ENCODE measurements around the gene IER5L.

DNA sequence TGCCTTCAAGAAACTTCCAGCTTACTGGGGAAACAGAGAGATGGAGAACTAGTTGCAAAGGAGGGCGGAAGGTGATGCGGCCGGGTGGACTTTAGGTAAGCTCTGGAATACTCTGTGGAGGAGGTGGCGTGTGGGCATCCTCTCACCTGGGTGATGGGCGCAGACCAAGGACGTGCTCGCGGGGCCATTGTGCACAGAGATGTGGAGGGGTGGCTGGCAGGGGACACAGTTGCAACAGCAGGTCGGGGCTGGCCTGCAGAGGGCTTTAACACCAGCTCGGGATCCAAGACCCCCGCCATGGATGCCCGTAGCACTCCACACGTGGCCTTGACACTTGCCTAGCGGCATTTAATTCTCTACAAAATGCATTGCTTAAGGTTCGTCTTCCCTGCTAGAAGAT is 26.6 kb downstream of the IER5L start:
- TF ChIP-seq, protein P1, sequence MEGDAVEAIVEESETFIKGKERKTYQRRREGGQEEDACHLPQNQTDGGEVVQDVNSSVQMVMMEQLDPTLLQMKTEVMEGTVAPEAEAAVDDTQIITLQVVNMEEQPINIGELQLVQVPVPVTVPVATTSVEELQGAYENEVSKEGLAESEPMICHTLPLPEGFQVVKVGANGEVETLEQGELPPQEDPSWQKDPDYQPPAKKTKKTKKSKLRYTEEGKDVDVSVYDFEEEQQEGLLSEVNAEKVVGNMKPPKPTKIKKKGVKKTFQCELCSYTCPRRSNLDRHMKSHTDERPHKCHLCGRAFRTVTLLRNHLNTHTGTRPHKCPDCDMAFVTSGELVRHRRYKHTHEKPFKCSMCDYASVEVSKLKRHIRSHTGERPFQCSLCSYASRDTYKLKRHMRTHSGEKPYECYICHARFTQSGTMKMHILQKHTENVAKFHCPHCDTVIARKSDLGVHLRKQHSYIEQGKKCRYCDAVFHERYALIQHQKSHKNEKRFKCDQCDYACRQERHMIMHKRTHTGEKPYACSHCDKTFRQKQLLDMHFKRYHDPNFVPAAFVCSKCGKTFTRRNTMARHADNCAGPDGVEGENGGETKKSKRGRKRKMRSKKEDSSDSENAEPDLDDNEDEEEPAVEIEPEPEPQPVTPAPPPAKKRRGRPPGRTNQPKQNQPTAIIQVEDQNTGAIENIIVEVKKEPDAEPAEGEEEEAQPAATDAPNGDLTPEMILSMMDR (conservative IDR thresholded peaks at IDR 0.05) = no peak
- no peak for TF ChIP-seq ZFX (IDR thresholded peaks at IDR 0.05)

Data from C4-2B (cell line).